SIG-M5 treated with dmso at 0.1 percent for 504 hours (cell line): Measurements from ENCODE around the gene TMEM253.

Experiments
- DNase-seq: peaks from one replicate; lab custom pipeline; 2025; ENCODE audit not compliant: unreplicated experiment; lab: John Stamatoyannopoulos, UW

The TMEM253 gene

DNA sequence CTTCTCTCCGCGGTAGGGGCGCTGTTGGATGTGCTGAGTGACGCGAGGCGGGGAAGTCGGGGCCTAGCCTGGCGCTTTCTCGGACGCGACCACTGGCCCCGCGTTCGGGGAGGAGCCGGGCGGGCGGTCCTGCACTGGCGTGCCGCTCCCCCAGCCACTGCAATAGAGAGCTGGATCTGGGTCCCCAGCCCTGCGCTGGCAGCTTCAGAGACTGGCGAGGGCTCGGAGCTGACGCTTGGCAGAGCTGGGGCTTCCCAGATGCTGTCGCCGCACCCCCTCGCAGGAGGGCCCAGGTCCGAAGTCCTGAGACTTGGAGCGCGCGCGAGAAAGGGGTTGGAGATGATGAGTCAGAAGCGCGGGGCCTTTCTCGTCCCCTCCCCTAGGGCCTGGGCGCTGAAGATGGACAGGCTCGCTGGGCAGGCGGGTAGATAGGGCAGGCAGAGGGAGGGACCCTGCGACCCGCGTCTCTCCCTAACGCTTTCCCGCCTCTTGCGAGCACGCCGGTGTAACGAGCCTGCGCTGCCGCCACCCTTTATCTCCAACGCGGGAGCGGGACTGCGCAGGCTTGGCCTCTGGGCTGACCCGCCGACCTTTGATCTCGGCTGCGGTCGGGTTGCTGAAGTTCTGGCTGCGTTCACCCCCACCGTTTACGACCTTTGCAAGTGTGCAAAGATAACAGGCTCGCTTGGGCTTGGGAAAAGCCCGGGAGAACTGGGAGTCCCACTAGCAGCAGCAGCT, 3.0 kb downstream of the TMEM253 start:
- peak; percentile 97 for DNase-seq

GRCh38 chr14:21104448-21105060, 3.7 kb downstream of the TMEM253 start:
- DNase-seq, result peak; percentile 55

DNA sequence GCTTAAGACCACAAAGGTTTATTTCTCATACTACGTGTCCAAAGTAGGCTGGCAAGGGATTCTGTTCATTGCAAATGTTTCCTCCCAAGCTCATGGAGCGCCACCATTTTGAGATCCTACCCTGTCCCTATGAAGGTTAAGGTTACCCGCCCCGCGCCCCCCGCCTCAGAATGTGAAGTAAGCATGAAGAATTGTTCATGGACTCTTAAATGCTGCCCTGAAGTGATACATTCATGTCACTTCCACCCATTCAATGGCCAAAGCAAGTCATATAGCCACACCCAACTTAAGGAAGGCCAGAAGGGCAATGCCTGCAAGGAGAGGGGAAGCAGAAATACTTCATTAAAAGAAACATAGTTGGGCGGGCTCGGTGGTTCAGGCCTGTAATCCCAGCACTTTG, 4.2 kb downstream of the TMEM253 start:
- no peak for DNase-seq

DNA sequence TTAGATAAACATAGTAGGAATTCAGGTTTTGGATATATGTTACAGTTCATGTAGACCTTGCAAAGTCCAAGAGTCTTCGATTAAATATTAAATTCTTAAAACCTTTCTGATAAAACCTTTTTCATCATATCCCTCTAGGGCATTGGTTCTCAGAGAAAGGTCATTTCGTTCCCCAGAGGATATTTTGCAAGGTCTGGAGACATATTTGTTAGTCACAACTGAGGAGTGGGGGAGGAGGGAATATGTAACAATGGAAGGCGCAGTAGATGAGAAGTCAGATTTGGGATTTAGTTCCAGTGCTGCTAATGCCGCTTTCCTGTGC, 5.3 kb downstream of the TMEM253 start:
- peak; percentile 26 for DNase-seq

GRCh38 chr14:21106498-21107282, 5.8 kb downstream of the TMEM253 start:
- DNase-seq, result peak; percentile 74

DNA sequence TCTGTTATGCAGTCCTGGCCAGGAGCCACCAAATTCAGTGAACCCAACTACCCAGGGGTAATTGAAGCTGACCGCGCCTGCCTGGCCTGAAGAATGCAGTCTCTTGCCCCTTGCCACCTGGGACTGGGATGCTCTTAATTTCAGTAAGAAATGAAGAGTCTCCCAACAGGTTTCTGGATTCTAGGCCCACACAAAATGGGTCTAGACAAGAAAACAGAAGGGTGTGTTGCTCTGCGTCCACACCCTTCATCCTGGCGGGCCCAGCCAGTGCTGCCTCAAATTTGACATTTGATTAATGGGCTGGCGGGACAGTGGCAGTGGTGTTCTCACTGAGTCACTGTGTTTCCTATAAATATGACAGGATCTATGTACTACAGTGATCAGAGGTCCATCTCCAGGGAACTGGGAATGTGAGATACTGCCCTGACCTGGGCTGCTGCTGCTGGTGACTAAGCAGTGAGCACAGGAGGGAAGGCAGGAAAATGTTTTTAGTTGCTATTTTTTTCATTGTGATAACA, 6.5 kb downstream of the TMEM253 start:
- DNase-seq, result no peak

GRCh38 chr14:21108791-21109190, 7.9 kb downstream of the TMEM253 start:
- no peak for DNase-seq

DNA sequence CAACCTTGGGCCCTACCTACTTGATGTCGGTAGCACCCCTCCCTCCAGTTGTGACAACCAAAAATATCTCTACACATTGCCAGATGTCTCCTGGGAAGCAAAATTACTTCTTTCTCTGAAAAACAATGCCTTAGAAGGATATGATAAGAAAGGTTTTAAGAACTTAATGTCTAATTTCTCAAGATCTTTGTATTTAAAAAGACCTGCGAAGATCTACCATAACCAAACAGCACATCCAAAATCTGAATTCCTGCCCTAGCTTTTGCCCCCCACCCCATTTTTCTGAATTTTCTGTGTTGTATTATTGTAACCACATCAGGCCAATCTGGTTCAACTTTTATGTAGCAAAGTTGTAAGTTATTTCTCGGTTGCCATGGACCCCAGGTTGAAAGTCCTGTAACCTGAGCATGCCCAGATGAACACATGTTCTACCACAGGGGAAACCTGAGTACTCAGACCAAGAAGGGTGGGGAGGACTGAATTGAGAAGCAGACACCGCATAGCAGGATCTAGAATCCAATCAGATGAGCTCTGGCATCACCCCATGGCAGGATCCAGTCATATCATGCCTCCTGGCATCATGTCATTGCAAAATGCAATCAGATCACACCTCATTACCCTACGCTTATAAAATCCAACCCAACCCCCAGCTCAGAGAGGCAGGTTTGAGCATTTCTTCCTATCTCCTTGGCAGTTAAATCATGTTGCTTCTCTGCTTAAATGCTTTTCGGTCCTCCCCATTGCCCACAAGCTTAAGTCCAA, 8.7 kb downstream of the TMEM253 start:
- no peak for DNase-seq

DNA sequence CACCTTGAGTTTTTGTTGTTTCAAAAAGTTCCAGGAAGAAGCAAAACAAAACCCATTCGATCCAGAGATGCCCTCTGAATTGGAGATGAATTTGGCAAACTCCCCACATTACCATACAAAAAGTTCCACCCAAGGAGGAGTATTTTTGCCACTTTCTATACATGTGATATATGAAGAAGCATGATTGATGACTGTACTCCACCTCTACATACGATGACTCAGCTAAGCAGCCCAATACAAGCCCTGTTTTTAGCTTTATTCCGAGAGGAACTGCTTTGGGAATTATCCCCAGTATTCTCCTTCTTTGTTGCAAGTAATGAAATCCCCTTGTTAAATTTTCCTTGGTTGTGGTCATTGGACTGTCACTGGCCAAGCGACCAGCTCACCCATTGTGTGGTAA, 11.4 kb downstream of the TMEM253 start:
- no peak for DNase-seq

DNA sequence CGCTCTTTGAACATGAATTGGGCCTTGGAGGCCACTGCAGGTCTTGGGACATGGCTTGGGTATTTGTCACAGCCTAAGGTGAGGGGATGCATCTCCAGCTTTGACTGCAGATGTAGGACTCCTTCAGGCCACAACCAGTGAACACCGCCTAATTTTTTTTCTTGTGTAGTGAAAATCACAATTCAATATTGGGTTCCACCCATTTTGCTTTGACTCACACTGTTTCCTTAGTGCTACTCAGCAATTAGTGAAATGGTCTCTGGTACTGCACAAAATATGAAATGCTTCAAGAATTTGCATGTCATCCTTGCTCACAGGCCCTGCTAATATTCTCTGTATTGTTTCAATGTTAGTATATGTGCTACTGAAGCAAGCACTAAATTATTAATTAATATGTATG, 12.5 kb downstream of the TMEM253 start:
- no peak for DNase-seq

- no peak for DNase-seq
Observed at GRCh38 chr14:21118933-21119332, 18.1 kb downstream of the TMEM253 start.

- peak; percentile 12 for DNase-seq
Observed at GRCh38 chr14:21120686-21121085, 19.8 kb downstream of the TMEM253 start.

DNA sequence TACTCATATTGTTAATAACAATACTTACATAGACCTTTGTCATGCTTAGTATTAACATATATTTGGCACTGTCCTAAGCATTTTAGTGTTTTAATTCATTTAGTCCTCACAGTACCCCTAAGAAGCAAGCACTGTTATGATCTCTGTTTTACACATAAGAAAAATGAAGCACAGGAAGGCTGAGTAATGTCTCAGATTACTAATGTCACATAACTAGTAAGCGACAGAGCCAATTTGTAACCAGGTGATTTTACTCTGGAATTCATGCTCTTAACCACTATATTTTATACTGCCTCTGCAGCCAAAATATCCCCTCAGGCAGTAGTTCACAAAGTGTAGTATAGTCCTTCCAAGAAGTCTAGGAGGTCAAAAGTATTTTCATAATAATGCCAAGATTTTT, 20.3 kb downstream of the TMEM253 start:
- no peak for DNase-seq

GRCh38 chr14:21123429-21123828, 22.6 kb downstream of the TMEM253 start:
- DNase-seq, result no peak

- no peak for DNase-seq
Observed at GRCh38 chr14:21133901-21134300, 33.0 kb downstream of the TMEM253 start.

- peak; percentile 23 for DNase-seq
Observed at GRCh38 chr14:21136024-21136423, 35.2 kb downstream of the TMEM253 start.

DNA sequence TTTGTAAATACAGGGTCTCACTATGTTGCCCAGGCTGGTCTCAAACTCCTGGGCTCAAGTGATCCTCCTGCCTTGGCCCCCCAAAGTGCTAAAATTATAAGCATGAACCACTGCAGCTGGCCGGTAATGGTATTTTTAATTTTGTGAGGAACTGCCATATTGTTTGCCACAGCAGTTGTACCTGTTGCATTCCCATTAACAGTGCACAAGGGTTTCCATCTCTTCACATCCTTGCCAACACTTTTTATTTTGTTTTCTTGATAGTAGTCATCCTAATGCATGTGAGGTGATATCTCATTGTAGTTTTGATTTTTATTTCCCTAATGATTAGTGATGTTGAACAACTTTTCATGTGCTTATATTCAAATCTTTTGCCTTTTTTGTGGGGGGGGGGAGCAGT, 41.5 kb downstream of the TMEM253 start:
- DNase-seq, result no peak

DNA sequence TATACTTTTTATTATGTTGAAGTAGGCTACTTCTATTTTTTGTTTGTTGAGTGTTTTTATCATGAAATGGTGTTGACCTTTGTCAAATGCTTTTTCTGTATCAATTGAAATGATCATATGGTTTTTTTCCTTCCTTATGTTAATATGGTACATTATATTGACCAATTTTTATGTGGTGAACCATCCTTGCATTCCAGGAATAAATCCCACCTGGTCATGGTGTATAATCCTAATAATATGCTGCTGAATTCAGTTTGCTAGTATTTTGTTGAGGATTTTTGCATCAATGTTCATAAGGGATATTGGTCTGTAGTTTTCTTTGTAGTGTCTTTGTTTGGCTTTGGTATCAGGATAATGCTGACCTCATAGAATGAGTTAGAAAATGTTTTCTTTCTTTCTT, 44.6 kb downstream of the TMEM253 start:
- DNase-seq, result no peak

DNA sequence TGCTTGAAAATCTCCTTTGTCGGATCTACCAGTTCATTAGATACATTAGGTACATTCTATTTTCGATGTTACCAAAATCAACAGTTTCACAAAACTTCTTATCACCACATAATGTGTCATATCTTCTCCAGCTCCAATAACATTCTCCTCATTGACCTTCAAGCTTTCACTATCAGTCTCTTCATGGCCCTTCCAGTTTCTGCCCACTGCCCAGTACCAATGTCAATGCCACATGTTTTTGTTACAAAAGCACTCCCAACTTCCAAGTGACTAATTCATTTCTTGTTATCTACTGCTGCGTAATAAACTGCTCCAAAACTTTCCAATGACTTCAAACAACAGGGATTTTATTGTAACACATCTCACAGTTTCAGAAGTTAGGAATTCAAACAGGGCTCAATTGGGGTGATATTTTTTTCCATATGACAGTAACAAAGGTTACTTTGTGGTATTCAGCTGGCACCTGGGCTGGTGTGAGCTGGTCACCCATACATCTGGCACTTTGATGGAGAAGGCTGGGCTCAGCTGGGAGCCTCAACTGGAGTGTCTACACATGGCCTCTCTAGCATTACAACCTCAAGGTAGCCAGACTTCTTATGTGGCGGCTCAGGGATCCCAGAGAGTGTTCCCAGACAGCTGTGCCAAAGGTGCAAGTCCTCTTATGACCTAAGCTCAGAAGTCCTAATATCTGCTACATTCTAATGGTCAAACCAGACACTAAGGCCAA, 48.9 kb downstream of the TMEM253 start:
- DNase-seq, result no peak
